ENCODE measurements around the gene BMPER. TPM values are rescaled to one million over a fixed set of nuclear protein-coding genes. Genes with fewer than 3 reads are reported as not detected.

The BMPER gene
- total RNA-seq, 1 donor, result 11.2 TPM

DNA sequence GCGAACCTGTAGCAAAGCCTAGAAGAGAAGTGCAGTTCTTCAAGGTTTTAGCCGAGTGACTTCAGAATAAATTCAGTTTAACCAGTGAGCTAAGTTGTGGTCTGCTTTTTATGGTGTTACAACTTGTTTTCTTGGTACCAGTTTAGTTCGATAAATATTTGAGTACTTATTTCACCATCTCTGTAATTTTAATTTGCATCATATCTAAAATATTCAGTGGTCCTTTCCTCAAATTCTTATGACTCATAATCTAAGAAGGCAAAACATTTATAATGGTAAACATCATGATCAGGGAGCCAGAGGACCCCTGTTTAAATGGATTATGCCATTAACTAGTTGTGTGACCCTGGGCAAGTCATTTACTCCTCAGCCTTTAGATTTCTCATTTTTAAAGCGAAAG lies 4.1 kb upstream of the BMPER start:
- no peaks in the 10 kb centered on the region for H3K27me3 ChIP-seq (ENCODE audit: insufficient read depth, low read length)
- H4K20me1 ChIP-seq (ENCODE audit: insufficient read depth, low read length), result no peaks in the 10 kb centered on the region
- H3K4me3 ChIP-seq (ENCODE audit: insufficient read depth, low read length), result no peak overlapping the region
- DNase-seq (ENCODE audit: insufficient read length, low spot score, missing footprints), result peak; percentile 78
- peaks cover 18% of the 10 kb centered on the region for H3K4me1 ChIP-seq (ENCODE audit: insufficient read depth, low read length)
- no peak overlapping the region for H3K4me2 ChIP-seq (ENCODE audit: insufficient read depth, low read length)
- peaks cover 7% of the 10 kb centered on the region for H3K79me2 ChIP-seq (ENCODE audit: insufficient read depth, low read length)
- no peaks in the 10 kb centered on the region for H3K36me3 ChIP-seq (ENCODE audit: insufficient read depth, low read length)
- H3K27ac ChIP-seq (ENCODE audit: low read depth, low read length), result peak overlapping the region; percentile 36
- TF ChIP-seq, protein P1, sequence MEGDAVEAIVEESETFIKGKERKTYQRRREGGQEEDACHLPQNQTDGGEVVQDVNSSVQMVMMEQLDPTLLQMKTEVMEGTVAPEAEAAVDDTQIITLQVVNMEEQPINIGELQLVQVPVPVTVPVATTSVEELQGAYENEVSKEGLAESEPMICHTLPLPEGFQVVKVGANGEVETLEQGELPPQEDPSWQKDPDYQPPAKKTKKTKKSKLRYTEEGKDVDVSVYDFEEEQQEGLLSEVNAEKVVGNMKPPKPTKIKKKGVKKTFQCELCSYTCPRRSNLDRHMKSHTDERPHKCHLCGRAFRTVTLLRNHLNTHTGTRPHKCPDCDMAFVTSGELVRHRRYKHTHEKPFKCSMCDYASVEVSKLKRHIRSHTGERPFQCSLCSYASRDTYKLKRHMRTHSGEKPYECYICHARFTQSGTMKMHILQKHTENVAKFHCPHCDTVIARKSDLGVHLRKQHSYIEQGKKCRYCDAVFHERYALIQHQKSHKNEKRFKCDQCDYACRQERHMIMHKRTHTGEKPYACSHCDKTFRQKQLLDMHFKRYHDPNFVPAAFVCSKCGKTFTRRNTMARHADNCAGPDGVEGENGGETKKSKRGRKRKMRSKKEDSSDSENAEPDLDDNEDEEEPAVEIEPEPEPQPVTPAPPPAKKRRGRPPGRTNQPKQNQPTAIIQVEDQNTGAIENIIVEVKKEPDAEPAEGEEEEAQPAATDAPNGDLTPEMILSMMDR (IDR thresholded peaks at IDR 0.05; ENCODE audit: extremely low read depth, low read depth, low read length), result no peak
- no peak overlapping the region for H2AFZ ChIP-seq (ENCODE audit: low read length)
- H3K9me3 ChIP-seq (ENCODE audit: low read depth, low read length), result no peaks in the 10 kb centered on the region

DNA sequence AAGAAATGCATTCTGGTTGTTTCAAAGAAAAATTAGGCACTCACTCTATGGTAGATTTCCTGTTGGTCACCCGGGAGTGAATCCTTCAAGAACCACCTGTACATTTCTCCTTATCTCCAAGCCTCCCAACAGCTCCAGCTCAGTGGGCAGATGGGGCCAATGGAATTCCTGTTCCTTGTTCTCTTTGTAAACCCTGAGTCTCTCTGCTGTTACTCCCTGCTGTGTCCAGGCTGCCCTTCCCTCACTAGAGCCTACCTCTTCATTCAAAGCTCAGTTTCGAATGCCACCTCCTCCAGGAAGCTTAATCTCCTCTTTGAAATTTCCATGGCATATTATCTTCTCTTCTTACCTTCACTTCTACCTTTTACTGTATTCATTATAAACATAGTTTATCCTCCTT lies 3.5 kb upstream of the BMPER start:
- Histone ChIP-seq H3K4me3 (ENCODE audit: insufficient read depth, low read length) (no peak overlapping the region), H2AFZ (ENCODE audit: low read length) (no peak overlapping the region), H3K36me3 (ENCODE audit: insufficient read depth, low read length) (no peaks in the 10 kb centered on the region), H3K27me3 (ENCODE audit: insufficient read depth, low read length) (no peaks in the 10 kb centered on the region), H3K79me2 (ENCODE audit: insufficient read depth, low read length) (peaks cover 9% of the 10 kb centered on the region), H4K20me1 (ENCODE audit: insufficient read depth, low read length) (no peaks in the 10 kb centered on the region), H3K9me3 (ENCODE audit: low read depth, low read length) (no peaks in the 10 kb centered on the region), H3K4me2 (ENCODE audit: insufficient read depth, low read length) (no peak overlapping the region), H3K27ac (ENCODE audit: low read depth, low read length) (no peak overlapping the region), H3K4me1 (ENCODE audit: insufficient read depth, low read length) (peaks cover 18% of the 10 kb centered on the region)
- TF ChIP-seq, protein P1 (IDR thresholded peaks at IDR 0.05; ENCODE audit: extremely low read depth, low read depth, low read length), result no peak
- no peak for DNase-seq (ENCODE audit: insufficient read length, low spot score, missing footprints)

DNA sequence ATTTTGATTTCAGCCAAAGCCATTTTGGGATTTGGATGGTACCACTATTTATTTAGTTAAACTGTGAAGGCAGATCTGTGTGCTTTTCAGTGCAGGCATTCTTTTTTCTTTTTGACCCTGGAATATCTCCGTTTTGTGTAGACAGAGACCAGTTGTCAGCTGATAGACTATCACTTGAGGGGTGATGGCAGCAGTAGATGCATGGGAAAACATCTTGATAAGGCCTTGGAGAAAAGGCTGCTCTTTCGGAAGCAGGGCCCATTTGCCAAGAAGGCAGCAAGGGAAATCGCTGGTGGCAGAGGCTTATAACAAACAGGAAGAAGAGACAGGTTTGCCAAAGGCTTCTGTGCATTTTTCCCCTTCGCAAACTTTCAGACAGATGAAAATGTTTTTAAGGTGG lies 2.6 kb upstream of the BMPER start:
- Histone ChIP-seq H3K4me2 (ENCODE audit: insufficient read depth, low read length) (no peak overlapping the region), H4K20me1 (ENCODE audit: insufficient read depth, low read length) (no peaks in the 10 kb centered on the region), H3K79me2 (ENCODE audit: insufficient read depth, low read length) (peaks cover 16% of the 10 kb centered on the region), H3K4me3 (ENCODE audit: insufficient read depth, low read length) (no peak overlapping the region), H2AFZ (ENCODE audit: low read length) (no peak overlapping the region), H3K27me3 (ENCODE audit: insufficient read depth, low read length) (no peaks in the 10 kb centered on the region), H3K36me3 (ENCODE audit: insufficient read depth, low read length) (no peaks in the 10 kb centered on the region), H3K27ac (ENCODE audit: low read depth, low read length) (no peak overlapping the region), H3K4me1 (ENCODE audit: insufficient read depth, low read length) (peaks cover 25% of the 10 kb centered on the region), H3K9me3 (ENCODE audit: low read depth, low read length) (no peaks in the 10 kb centered on the region)
- no peak for DNase-seq (ENCODE audit: insufficient read length, low spot score, missing footprints)
- TF ChIP-seq, protein P1 (IDR thresholded peaks at IDR 0.05; ENCODE audit: extremely low read depth, low read depth, low read length), result no peak

DNA sequence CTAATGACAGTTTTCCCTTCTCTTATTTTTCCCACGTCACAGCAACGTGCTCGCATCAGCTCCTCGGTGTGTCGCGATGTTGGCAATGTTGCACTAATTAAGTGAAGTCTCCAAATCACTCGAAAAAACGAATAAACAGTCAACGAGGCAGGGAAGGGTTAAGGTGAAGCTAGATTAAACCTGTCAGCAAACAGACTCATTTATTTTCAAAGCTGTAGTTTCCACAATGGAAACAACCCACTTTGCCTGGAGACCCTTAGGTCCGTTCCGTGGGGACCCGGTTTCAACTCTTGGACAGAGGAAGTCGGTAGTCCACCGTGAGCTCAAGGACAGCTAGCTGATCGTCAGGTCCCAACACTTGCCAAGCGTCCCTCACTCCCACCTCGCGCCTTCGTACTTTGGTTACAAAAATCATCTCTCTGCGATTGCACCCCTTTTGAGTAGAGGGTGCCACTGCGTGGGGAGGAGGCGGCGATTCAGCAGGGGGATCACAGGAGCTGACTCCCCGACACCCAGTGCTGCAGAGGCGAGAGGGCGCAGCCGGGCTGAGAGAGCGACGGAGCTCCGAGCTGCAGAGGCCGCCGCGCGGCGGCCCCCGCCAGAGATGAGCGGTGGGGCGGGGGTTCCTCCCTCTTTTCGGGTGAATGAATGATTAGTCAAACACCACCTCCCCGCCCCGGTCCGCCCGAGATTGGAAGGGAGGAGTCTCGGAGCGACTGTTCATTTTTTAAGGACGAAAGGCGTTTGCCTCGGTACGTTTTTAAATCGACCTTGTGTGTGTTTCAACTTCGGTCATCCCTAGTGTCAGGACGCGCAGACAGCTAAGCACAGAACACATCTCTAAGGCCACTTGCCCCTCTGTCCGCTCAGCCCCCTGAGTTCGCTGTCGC lies 1.3 kb upstream of the BMPER start:
- Histone ChIP-seq H2AFZ (ENCODE audit: low read length) (peak overlapping the region; percentile 86), H3K36me3 (ENCODE audit: insufficient read depth, low read length) (no peaks in the 10 kb centered on the region), H3K4me1 (ENCODE audit: insufficient read depth, low read length) (peaks cover 36% of the 10 kb centered on the region), H3K27ac (ENCODE audit: low read depth, low read length) (peak overlapping the region; percentile 79), H3K4me2 (ENCODE audit: insufficient read depth, low read length) (peak overlapping the region; percentile 99), H4K20me1 (ENCODE audit: insufficient read depth, low read length) (no peaks in the 10 kb centered on the region), H3K79me2 (ENCODE audit: insufficient read depth, low read length) (peaks cover 16% of the 10 kb centered on the region), H3K27me3 (ENCODE audit: insufficient read depth, low read length) (no peaks in the 10 kb centered on the region), H3K9me3 (ENCODE audit: low read depth, low read length) (no peaks in the 10 kb centered on the region), H3K4me3 (ENCODE audit: insufficient read depth, low read length) (peak overlapping the region; percentile 82)
- DNase-seq (ENCODE audit: insufficient read length, low spot score, missing footprints), result peak; percentile 94
- TF ChIP-seq, protein P1 (IDR thresholded peaks at IDR 0.05; ENCODE audit: extremely low read depth, low read depth, low read length), result peak; percentile 4

All from osteoblast (primary cell).